Fibroblast of skin of back (primary cell): Measurements from ENCODE around the gene ATP8B4.

Experiments
- DNase-seq: peaks from one replicate; pipeline ENCODE4 v3.0.0-alpha.2; 2013

ATP8B4 gene

DNA sequence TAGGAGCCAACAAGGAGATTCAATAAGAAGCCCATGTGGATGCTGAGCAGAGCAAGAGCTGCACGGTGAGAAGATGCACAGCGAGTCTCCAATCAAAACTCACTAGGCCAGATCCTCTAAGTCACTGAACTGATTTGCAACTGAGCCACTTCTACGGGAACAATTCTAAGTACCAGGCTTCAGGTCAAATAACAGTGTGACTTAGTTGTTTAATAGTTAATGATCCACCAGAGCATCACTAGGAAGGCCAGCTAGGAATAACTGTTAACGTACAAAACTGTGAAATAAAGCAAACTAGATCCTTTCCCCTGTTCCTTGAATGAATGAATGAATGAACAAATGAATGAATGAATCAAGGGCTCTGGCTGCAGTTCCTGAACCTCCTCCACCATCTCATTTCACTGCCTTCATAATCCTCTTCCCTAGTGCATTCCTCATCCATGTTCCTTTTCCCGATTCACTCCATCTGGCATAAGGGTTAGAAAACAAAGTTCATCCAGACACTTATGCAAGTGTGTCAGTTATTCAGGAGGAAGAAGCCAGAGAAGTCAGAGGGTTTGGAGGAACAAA, 59.7 kb downstream of the ATP8B4 start:
- no peak for DNase-seq

DNA sequence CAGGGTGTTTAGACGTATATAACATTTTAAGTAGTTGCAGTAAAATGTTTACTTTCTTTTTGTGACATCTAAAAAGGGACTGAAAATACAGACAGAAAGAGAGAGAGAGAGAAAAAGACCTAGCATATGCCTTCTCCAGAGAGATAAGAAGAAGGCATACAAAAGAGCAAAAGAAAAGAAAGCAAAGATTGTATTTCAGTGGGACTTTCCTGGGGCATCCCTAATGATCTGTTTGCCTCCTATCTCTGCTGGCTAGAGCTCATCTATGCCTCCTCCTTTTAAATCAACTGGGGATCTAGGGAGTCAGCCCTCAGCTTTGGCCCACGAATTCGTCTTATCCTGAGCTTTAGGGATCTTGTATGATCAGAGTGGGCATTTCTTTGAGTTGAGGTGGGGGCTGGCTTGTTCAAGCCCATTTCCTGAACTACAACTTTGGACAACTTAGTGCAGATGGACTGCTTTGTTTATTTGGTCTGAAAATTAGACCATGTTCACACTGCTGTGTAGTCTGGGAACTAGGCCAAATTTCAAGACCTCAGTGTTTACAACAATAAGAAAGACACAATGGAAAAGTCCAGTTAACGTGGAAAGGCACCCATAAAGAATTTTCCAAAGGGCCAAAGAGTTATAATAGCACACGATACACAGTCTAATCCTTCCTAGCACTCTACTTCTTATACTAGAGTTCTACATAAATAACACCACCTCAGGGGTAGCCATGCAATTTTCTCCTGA, 61.0 kb downstream of the ATP8B4 start:
- no peak for DNase-seq

DNA sequence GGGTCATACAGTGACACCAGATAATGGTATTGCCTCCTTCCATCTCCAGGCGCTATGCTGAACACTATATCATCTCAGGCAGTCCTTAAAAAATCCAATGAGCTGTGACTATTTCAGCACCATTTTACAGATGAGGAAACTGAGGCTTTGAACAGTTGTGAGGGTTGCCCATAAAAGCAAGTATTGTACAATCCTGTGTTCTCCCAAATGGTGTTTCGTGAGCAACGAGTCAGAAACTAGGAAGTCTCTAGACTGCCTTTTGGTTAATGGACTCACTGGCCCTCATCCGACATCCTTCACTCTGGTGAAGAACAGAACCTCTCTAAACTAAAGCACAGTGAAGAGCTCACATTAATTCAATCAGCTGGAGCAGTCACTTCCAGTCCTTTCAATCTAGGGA, 61.8 kb downstream of the ATP8B4 start:
- DNase-seq: no peak

DNA sequence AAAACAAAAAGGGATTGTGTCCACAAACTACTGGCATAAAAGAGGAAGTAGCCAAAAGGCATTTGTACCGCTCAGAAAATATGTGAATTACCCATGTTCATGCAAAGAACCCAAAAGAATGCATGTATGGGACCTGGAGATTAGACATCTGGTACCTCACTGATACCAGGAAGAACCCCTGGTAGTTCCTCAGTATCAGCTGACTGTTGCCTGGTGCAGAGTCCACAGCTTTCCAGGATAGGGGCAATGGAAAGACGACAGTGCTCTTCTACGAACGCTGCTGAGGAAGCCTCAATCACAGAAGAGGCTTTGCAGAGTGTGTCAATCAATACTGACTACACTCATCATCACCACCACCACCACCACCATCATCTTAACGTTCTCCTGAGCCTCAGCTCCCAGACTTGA, 63.3 kb downstream of the ATP8B4 start:
- no peak for DNase-seq

DNA sequence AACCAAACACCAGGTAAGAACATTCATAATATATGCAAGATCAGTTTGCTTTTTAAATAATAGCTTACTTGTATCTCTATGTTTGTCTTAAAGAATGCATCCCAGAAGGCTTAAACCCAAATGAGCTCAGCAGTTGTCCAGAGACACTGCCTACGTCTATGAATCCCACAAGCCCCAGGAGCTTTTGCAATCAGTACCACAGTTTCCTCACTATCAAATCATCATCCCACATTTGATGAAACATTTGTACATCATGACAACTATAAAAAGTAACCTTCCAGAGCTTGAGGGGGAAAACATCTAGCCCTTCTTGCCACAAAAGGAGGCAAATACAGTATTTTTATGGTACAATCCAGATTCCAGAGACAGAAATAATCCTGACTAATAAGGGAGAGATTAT, 63.7 kb downstream of the ATP8B4 start:
- DNase-seq: peak; percentile 36

DNA sequence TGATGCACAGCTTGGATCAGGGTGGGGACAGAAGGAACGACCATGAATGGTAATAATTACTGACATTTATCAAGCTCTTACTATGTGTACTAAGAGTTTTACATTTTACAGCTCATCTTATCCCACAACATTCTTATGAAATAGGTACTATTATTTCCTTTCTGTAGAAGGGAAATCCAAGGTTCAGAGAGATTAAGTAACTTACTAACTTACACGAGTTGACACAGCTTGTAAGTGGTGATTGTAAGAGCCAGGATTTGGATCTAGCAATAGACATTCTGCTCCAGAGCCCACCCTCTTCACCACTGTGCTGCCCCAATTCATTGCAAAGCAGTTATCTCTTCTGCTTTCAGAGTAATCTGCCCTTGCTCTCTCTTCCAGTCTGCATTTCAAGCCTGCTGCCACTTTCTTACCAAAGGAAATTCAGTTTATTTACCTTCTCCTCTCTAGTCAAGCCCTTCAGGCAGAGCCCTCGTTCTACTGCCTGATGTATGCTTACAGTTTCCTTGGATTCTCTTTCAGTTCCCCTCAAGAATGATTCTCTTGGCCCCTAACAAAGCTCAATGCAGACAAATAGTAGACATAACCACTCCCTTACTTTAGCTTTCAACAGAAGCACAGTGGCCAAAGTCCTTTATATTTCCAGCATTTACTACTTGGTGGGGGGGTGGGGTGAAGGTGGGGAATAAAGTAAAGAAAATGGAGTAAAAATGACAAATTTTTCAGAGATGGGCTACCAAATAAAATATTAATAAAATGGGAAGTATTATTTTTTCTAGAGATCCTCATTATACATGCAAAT, 65.8 kb downstream of the ATP8B4 start:
- no peak for DNase-seq

DNA sequence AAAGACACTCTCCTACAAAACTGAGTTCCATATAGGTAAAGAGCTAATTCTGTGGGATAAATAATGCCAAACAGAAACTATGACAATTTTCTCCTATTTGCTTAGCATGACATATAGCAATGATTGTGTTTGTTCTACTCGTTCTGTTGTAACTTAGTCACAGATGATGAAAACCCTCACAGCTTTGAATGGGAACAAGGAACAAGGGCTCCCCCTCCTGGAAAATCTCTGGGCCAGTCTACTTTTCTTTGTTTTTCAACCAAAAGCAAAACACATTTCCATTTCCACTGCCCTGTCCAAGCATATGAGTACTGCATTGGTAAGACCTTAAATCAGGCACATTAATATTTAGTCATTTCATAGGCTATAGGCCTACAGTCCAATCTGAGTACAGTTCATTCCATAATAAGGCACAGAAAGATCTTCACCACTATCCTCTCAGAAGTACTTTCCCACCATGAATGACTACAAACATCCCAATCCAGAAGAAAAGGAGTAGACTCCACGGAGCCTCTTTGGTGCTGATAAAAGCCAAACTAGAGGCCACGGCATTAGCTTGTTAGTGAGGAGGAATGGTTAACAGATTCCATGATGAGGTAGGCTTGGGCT, 67.1 kb downstream of the ATP8B4 start:
- DNase-seq: peak; percentile 79

DNA sequence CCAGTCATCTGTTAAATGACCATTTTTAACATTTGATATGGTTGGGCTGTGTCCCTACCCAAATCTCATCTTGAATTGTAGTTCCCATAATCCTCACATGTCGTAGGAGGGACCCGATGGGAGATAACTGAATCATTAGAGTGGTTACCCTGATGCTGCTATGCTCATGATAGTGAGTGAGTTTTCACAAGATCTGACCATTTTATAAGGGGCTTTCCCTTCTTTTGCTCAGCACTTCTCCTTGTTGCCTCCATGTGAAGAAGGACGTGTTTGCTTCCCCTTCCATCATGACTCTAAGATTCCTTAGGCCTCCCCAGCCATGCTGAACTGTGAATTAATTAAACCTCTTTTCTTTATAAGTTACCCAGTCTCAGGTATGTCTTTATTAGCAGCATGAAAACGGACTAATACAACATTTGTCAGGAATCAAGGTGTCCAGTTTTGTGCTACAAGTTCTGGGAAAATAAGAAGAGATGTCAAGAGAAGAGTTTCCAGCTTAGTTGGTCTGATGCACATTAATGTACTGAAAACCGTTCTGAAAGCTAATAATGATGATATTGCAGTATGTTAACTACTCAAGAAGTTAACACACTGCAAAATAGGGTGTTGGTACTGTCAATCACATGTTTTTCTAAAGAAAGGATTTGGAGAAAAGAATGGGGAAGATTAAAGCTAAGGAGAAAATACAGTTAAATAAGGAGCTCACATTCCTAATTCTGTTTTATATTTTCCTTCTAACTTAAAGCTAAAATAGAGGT, 67.9 kb downstream of the ATP8B4 start:
- DNase-seq: no peak

DNA sequence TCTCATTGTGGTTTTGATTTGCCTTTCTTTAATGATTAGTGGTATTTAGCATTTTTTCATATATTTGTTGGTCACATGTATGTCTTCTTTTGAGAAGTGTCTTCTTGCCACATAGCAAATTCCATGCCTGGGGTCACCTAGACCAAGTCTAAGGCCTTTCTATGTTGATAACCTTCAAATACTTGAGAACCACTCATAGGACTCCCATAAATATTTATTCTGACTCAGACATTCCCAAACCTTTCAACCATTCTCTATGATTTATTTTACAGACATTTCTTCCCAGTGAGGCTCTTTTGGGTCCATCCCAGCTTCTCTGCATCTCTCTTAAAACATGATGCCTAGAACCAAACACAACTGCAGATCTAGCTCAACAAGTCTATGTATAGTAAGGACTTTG, 69.2 kb downstream of the ATP8B4 start:
- DNase-seq: peak; percentile 49

DNA sequence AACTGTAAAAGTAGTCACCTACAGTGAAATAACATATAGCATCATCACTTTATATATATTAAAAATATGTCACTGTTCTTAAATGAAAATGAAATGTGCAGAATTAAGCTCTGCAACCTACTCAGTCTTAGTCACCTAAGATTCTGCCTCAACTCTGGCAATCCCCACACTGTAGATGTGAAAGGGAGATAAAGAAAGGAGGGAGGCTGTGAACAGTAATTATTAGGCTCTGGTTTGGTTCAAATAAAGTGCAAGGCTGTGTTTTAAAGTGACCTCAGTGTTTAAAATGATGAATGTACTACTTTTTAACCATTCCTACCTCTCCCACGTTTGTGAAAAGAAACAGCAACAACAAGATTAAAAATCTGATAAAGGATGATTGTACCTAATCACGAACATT, 72.2 kb downstream of the ATP8B4 start:
- DNase-seq: no peak

DNA sequence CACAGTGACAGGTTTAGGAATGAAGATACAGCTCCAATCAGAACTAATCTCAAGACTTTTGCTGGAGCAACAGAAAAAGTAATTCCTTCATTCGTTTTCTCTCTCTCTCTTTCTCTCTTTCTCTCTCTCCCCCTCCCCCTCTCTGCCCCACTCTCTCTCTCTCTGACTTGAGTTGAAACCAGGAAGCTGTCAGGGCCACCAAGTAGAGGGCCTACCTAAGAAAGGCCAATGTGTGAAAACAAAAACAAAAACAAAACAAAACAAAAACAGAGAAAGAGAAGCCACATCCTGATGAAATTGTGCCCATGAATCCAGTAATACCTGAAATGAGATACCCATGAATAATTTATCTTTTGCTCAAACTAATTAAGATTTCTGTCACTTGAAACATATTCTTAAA, 72.9 kb downstream of the ATP8B4 start:
- no peak for DNase-seq

DNA sequence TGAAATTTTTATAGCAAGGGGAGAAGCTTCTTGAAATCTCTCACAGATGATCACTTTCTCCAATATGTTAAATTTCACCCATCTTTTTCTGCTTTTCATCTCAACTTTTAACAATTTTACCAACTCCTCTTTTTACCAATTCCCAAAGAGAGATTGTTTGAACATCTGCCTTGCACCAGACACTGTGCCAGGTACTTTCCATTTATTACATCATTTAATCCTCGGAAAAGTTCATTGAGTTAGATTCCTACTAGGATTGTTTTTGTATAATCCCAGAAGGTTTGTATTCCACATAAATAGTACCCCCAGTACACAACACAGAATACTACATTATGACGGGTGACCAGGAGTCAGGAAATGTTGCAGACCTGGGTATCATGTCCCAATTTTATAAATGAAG, 74.1 kb downstream of the ATP8B4 start:
- DNase-seq: no peak

DNA sequence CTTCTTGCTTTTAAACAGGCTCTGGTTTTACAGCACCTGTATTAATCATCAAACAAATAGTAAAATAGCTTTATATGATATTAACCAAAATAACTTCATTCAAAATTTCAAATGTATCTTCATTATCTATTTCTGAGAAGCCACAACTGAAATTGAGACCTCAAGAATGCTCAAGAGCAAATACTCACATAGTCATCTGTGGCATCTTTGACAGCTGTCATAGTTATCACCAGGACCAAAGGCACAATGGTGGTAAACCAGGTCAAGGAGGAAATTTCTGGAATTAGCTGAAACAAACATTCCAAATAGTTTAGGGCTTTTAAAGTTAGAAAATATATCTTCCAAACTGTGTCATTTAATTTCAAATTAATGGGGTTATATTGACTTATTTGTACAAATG, 74.6 kb downstream of the ATP8B4 start:
- no peak for DNase-seq

DNA sequence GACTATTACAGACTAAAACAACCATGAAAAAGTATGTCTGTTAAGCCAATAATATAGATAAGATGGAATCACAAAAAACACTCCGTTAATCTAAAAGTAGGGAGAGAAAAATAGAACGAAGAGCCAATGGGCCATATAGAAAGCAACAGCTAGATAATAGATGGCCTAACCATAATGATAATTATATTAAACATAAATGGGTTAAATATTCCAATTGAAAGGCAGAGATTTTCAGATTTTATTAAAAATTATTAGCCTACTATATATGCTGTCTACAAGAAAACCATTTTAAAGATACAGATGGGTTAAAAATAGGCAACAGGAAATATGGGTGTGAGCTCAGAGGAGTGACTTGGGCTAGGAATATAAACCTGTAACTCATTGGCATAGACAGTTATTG, 76.3 kb downstream of the ATP8B4 start:
- DNase-seq: no peak

DNA sequence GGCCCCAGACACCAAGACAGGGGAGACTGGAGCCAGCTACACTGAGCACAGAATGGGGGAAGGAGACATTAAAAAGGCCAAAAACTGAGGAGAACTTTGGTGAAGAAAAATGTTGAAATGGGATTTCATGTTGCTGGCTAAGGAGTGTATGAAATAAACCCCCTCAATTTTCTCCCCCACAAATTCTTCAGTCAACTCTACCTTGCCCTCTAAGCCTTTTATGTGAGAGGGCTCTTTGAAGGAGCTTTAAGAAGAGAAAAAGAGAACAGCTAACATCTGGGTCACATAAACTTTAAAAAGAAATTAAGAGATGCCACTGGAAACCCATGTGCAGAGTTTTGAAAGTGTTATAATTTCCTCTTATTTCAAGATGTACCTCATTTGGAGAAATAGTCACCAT, 88.6 kb downstream of the ATP8B4 start:
- no peak for DNase-seq

DNA sequence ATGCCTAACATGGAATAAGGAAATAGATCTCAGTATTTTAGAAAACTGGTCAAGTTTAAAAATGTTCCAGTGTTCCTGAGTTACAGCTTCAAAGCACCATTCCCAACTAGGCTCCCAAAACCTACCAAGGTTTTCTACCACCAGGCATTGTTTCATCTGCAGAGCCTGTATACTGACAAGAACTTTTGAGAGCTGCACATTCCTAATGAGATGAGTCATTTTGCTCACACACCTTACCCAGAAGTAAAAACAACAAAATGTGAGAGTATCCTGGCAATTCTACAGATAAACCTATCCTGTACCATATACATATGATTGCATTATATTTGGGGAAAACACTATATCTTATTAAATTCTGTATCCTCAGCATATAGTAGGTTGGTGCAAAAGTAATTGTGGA, 90.7 kb downstream of the ATP8B4 start:
- DNase-seq: no peak

DNA sequence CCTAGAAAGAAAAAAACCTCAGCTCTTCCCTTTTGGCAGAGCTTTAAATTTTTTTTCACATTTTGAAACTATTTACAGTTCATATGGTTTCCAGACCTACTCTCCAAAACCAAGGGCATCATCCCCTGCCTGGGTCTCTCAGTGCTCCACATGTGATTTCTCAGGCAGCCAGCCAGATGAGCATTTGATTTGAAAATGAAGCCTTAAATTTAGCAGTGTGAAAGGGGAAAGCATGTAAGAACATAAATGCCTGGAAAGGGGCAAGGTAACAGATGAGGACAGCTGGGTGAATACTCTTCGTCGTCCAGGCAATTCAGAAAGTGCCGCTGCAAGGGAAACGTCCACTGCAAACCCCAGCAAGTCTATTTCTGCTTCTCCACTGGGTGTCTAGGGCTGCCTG, 94.8 kb downstream of the ATP8B4 start:
- DNase-seq: no peak

DNA sequence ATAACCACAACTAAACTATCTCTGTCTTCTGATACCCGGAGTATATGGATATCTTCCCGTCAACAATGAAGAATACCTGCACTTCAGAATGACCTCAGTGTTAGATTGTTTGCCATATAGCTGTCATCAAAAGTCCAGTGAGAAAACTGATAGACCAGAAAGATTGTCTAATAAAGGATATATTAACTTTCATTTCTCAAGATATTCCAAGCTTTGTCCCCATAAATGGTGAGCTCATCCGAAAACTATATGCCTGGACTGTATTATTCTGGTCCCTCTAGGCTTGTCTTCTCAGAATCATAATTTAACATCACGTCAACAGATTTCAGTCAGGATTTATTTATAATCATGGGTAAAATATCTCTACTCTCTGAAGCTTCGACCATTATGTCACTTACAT, 100.5 kb downstream of the ATP8B4 start:
- DNase-seq: no peak

DNA sequence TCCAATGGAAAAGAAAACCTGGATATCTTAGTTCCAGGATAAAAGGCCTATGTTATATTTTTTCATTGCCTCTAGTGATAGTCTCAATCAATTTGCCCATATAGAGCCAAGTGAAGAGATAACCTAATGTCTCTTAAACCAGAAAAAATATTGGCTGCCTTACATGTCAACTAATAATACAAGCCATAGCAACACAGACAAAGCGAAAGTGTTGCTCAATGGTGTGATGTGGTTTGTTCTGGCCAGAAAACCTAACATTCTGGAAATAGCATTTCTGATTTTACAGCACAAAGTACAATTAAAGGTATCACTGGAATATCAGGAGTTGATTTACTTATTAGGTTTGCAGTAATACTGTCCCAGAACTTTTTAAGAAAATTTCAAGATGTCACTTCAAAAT, 101.5 kb downstream of the ATP8B4 start:
- DNase-seq: no peak

DNA sequence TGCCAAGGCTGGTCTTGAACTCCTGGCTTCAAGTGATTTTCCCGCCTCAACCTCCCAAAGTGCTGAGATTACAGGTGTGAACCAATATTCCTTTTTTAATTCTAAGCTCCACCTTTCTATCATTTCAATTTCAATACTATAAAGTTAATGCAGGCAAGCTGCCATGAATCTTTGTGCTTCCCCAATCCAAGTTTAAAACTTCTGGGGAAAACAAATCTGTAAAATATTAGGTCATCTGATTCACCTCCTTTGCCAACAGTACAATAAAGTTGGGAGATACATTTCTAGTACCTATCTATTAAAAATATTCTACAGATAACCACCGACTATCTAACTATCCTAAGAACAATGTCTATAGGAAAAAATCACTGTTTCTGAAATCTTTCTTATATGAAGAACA, 102.1 kb downstream of the ATP8B4 start:
- no peak for DNase-seq

DNA sequence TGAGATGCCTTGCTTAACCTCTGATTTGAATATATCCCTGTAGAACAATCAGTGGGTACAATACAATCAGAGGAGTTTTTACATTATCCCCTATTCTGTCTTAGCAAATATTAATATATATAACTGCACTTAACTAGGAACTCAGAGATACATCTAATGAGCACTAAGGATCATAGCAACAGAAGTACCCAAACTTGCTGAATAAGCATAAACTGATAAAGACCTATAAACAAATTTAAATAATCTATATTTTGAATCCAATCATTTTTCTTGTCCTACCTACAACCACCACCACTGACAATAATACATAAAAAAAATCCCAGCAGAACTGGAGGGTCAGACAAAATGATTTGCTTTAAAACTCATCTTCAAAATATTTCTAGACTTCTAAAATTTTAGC, 106.2 kb downstream of the ATP8B4 start:
- no peak for DNase-seq

DNA sequence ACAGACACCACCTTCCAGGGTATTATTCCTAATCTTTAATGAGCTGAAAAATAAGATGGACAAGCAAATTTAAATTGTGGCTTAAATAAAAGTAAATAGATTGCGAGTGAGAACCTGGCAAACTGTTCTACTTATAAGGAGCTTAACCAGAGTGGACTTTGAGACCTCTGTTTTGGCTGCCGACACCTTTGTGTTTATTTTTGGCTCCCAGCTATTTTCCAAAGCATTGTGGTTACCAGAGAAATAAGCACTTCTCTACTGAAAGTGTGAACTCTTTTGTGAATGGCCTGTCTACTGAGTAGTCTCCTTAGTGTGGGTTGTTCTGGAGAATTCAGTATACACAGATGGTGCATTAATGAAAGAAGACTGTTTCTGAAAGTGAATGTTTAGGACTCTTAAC, 109.4 kb downstream of the ATP8B4 start:
- DNase-seq: no peak
